Bronchial epithelial cell (primary cell): Measurements from ENCODE around the gene SGCA. TPM values are rescaled to one million over a fixed set of nuclear protein-coding genes. Genes with fewer than 3 reads are reported as not detected.

Experiments
- DNase-seq: peaks from one replicate; pipeline ENCODE4 v3.0.0-alpha.2; 2010; ENCODE audit warnings: low read depth
- FAIRE-seq: peaks from 2 replicates; lab custom pipeline; 2011; peaks lifted over from hg19 to GRCh38; lab: Jason Lieb, UNC
- H3K27me3 ChIP-seq: 2 replicates; pipeline ENCODE4 v1.5.1; 2011; ENCODE audit warnings: low read length; ENCODE audit not compliant: control insufficient read depth, insufficient read depth
- H3K36me3 ChIP-seq: 2 replicates; pipeline ENCODE4 v1.5.1; 2011; ENCODE audit warnings: low read length; ENCODE audit not compliant: control insufficient read depth, insufficient read depth
- H3K4me3 ChIP-seq: 2 replicates; pipeline ENCODE4 v1.5.1; 2011; ENCODE audit warnings: mild to moderate bottlenecking, low read depth, low read length, control low read depth
- CTCF ChIP-seq: IDR thresholded peaks from 2 replicates; pipeline ENCODE4 v1.5.1; 2011; ENCODE audit warnings: mild to moderate bottlenecking, moderate library complexity, low read length, control low read depth, inconsistent platforms; ENCODE audit not compliant: insufficient read depth, severe bottlenecking
- total RNA-seq: library from RNA; depleted of rRNA; stranded (reverse); fragments of >200 nt; gene quantifications from 2 replicates; pipeline ENCODE4 v1.2.1, GENCODE V29; 2014

SGCA gene
- total RNA-seq, 1 donor from 2014 or later = not detected

- no peak overlapping the region for H3K4me3 ChIP-seq
- H3K27me3 ChIP-seq = no peaks in the 10 kb centered on the region
- H3K36me3 ChIP-seq = no peaks in the 10 kb centered on the region
- FAIRE-seq (no peak), DNase-seq (no peak)
- no peak for TF ChIP-seq CTCF
These were observed 42.2 kb downstream of the SGCA start for GRCh38 chr17:50207792-50208567.

GRCh38 chr17:50208611-50209061 is 42.8 kb downstream of the SGCA start:
- FAIRE-seq = no peak
- TF ChIP-seq CTCF = no peak

GRCh38 chr17:50209133-50209471 is 43.3 kb downstream of the SGCA start:
- no peak for FAIRE-seq
- H3K4me3 ChIP-seq = no peak overlapping the region
- H3K27me3 ChIP-seq = no peaks in the 10 kb centered on the region
- DNase-seq = no peak
- no peak for TF ChIP-seq CTCF
- H3K36me3 ChIP-seq = no peaks in the 10 kb centered on the region

More at GRCh38 chr17:50208611-50209061, 42.8 kb downstream of the SGCA start:
- Histone ChIP-seq H3K4me3 (no peak overlapping the region), H3K27me3 (no peaks in the 10 kb centered on the region), H3K36me3 (no peaks in the 10 kb centered on the region)
- DNase-seq = no peak

- no peak for TF ChIP-seq CTCF
- Histone ChIP-seq H3K4me3 (no peak overlapping the region), H3K36me3 (no peaks in the 10 kb centered on the region), H3K27me3 (no peaks in the 10 kb centered on the region)
- FAIRE-seq = no peak
- DNase-seq = no peak
These were observed 43.9 kb downstream of the SGCA start for GRCh38 chr17:50209472-50210239.

- TF ChIP-seq CTCF = no peak
- FAIRE-seq (no peak), DNase-seq (peak; percentile 61)
- no peaks in the 10 kb centered on the region for H3K27me3 ChIP-seq
- H3K4me3 ChIP-seq = no peak overlapping the region
- no peaks in the 10 kb centered on the region for H3K36me3 ChIP-seq
These were observed 44.7 kb downstream of the SGCA start for GRCh38 chr17:50210240-50211225.
